A673 (cell line): Measurements from ENCODE around the gene GRHPR. TPM values are rescaled to one million over a fixed set of nuclear protein-coding genes. Genes with fewer than 3 reads are reported as not detected.
A peak's percentile ranks its signal among the peaks of the same experiment; 100 is the strongest.
"Not testable (repeated sequence)": the region's sequence is repeated elsewhere in the genome, so short reads cannot be mapped to it uniquely, and the experiment has no call there.

ENCODE experiments used
- BruUV-seq: library from RNA; stranded (reverse); fragments of 400-500 nt; replicated peaks from 2 replicates; lab custom pipeline; 2021; lab: Mats Ljungman, UMichigan
- CTCF ChIA-PET: fragments of 300-600 bp; sonication (Branson Sonifier 250); formaldehyde crosslinking; loops from one replicate; lab custom pipeline; 2022; ENCODE audit warnings: antibody characterized with exemption; lab: Charles Lee
- POLR2A ChIA-PET: fragments of 300-600 bp; sonication (Branson Sonifier 250); formaldehyde crosslinking; loops from one replicate; lab custom pipeline; 2022; ENCODE audit warnings: antibody characterized with exemption; ENCODE audit not compliant: low non-redundant PET; lab: Charles Lee
- DNase-seq: peaks from one replicate; pipeline ENCODE4 v3.0.0-alpha.2; 2015; ENCODE audit warnings: low spot score
- H3K27ac ChIP-seq: fragments of 200-600 bp; sonication (generic); 2 replicates; pipeline ENCODE4 v1.5.1; 2016; ENCODE audit warnings: mixed run types, low read depth, mild to moderate bottlenecking, mixed read lengths, antibody characterized with exemption, low read length; ENCODE audit not compliant: poor library complexity, severe bottlenecking
- H3K27me3 ChIP-seq: fragments of 200-600 bp; sonication (generic); replicated peaks from 2 replicates; pipeline ENCODE4 v1.6.1; 2017; ENCODE audit warnings: mixed run types, low read depth, mild to moderate bottlenecking, mixed read lengths, antibody characterized with exemption, low read length; ENCODE audit not compliant: insufficient read depth, poor library complexity
- H3K36me3 ChIP-seq: fragments of 200-600 bp; sonication (generic); 2 replicates; pipeline ENCODE4 v1.6.1; 2016; ENCODE audit warnings: mixed run types, mild to moderate bottlenecking, mixed read lengths, antibody characterized with exemption, low read length; ENCODE audit not compliant: insufficient read depth, poor library complexity, severe bottlenecking
- H3K4me1 ChIP-seq: fragments of 200-600 bp; sonication (generic); 2 replicates; pipeline ENCODE4 v1.6.1; 2017; ENCODE audit warnings: mixed run types, mild to moderate bottlenecking, mixed read lengths, antibody characterized with exemption, low read length; ENCODE audit not compliant: insufficient read depth, poor library complexity, severe bottlenecking
- H3K4me3 ChIP-seq: fragments of 200-600 bp; sonication (generic); 2 replicates; pipeline ENCODE4 v1.5.1; 2016; ENCODE audit warnings: low read depth, mixed run types, mild to moderate bottlenecking, mixed read lengths, low read length; ENCODE audit not compliant: poor library complexity, severe bottlenecking
- H3K9me3 ChIP-seq: fragments of 200-600 bp; sonication (generic); 2 replicates; pipeline ENCODE4 v1.6.1; 2016; ENCODE audit warnings: mixed run types, low read depth, mild to moderate bottlenecking, mixed read lengths, antibody characterized with exemption, low read length; ENCODE audit not compliant: poor library complexity, severe bottlenecking
- CTCF ChIP-seq: fragments of 300-800, 200-600 bp; sonication (generic); conservative IDR thresholded peaks from 2 replicates; pipeline ENCODE4 v1.5.1; 2017; ENCODE audit warnings: low read depth, mild to moderate bottlenecking, antibody characterized with exemption, low read length, moderate library complexity, mixed read lengths
- EZH2 ChIP-seq: fragments of 200-600 bp; sonication (generic); IDR thresholded peaks from 2 replicates; pipeline ENCODE4 v1.6.1; 2017; ENCODE audit warnings: borderline replicate concordance, low read depth, mild to moderate bottlenecking, mixed read lengths, antibody characterized with exemption, low read length; ENCODE audit not compliant: poor library complexity, severe bottlenecking
- intact Hi-C: fragments of 100-400 bp; cut with micrococcal nuclease; formaldehyde crosslinking; loops from one replicate; pipeline ENCODE4 v1.10.0; 2022; ENCODE audit not compliant: unreplicated experiment
- total RNA-seq: library from RNA; stranded (reverse); gene quantifications from 2 replicates; pipeline ENCODE4 v1.2.3, GENCODE V29; 2021

GRHPR gene
- total RNA-seq, 1 experiment from 2014 or later = 102 TPM

- peak overlapping the region; percentile 89 for H3K27ac ChIP-seq
- POLR2A ChIA-PET = no interaction called here
- peaks cover 11% of the 10 kb centered on the region for H3K9me3 ChIP-seq
- H3K4me1 ChIP-seq = peaks cover 16% of the 10 kb centered on the region
- peak overlapping the region; percentile 27 for H3K4me3 ChIP-seq
- intact Hi-C loops = no loop called here
- no peaks in the 10 kb centered on the region for H3K27me3 ChIP-seq
- TSS peak; percentile 88 for BruUV-seq
- CTCF ChIA-PET = no interaction called here
- DNase-seq = peak; percentile 92
- TF ChIP-seq EZH2 (no peak), CTCF (no peak)
- H3K36me3 ChIP-seq = peaks cover 6% of the 10 kb centered on the region
Observed at GRCh38 chr9:37471942-37472684, 49.6 kb downstream of the GRHPR start.

- H3K4me3 ChIP-seq, intact Hi-C loops, BruUV-seq, POLR2A ChIA-PET, H3K36me3 ChIP-seq, DNase-seq, CTCF ChIA-PET, H3K27me3 ChIP-seq, H3K27ac ChIP-seq: not testable (repeated sequence)
- Histone ChIP-seq H3K4me1 (peaks cover 15% of the 10 kb centered on the region), H3K9me3 (peaks cover 11% of the 10 kb centered on the region)
Observed at GRCh38 chr9:37473982-37474381, 51.5 kb downstream of the GRHPR start.

- intact Hi-C loops = no loop called here
- no TSS peak for BruUV-seq
- ChIA-PET CTCF (no interaction called here), POLR2A (no interaction called here)
- H3K27ac ChIP-seq = no peak overlapping the region
- no peaks in the 10 kb centered on the region for H3K27me3 ChIP-seq
- peaks cover 6% of the 10 kb centered on the region for H3K36me3 ChIP-seq
- H3K4me3 ChIP-seq = no peak overlapping the region
- no peak for DNase-seq
- H3K9me3 ChIP-seq = peaks cover 11% of the 10 kb centered on the region
- TF ChIP-seq CTCF = no peak
- no peak for TF ChIP-seq EZH2
- peaks cover 15% of the 10 kb centered on the region for H3K4me1 ChIP-seq
Observed at GRCh38 chr9:37474438-37474837, 51.9 kb downstream of the GRHPR start.

GRCh38 chr9:37476930-37477329 is 54.4 kb downstream of the GRHPR start:
- peaks cover 19% of the 10 kb centered on the region for H3K4me1 ChIP-seq
- H3K27me3 ChIP-seq = no peaks in the 10 kb centered on the region
- intact Hi-C loops = no loop called here
- H3K36me3 ChIP-seq = peaks cover 6% of the 10 kb centered on the region
- no TSS peak for BruUV-seq
- H3K9me3 ChIP-seq = peaks cover 11% of the 10 kb centered on the region
- no peak overlapping the region for H3K27ac ChIP-seq
- TF ChIP-seq EZH2 = no peak
- no peak for TF ChIP-seq CTCF
- DNase-seq = no peak
- no peak overlapping the region for H3K4me3 ChIP-seq
- ChIA-PET POLR2A (no interaction called here), CTCF (no interaction called here)

- POLR2A ChIA-PET, H3K27ac ChIP-seq, intact Hi-C loops, BruUV-seq, H3K4me3 ChIP-seq, H3K36me3 ChIP-seq, CTCF ChIA-PET, H3K27me3 ChIP-seq, DNase-seq: not testable (repeated sequence)
- Histone ChIP-seq H3K4me1 (peaks cover 14% of the 10 kb centered on the region), H3K9me3 (peaks cover 11% of the 10 kb centered on the region)
Observed at GRCh38 chr9:37477443-37477842, 54.9 kb downstream of the GRHPR start.
